Mesenchymal stem cell (in vitro differentiated cells and primary cell): ENCODE data around the gene CPM.

Experiments
- DNase-seq: peaks from one replicate; pipeline ENCODE4 v3.0.0-alpha.2; 2013
- H2AFZ ChIP-seq: one replicate; pipeline ENCODE4 v1.6.1; 2013; ENCODE audit warnings: low read depth, mild to moderate bottlenecking, control low read depth, inconsistent platforms, low read length, moderate library complexity
- H2AK5ac ChIP-seq: 2 replicates; pipeline ENCODE4 v1.6.1; 2013; ENCODE audit warnings: low read length, moderate library complexity, mild to moderate bottlenecking, inconsistent platforms; ENCODE audit not compliant: severe bottlenecking
- H2BK120ac ChIP-seq: one replicate; pipeline ENCODE4 v1.6.1; 2013; ENCODE audit warnings: low read depth, mild to moderate bottlenecking, inconsistent platforms, low read length, moderate library complexity
- H2BK12ac ChIP-seq, 2 experiments: one replicate each; pipeline ENCODE4 v1.6.1; 2013; ENCODE audit warnings: inconsistent platforms in 2 of 2, low read length in 2 of 2, mild to moderate bottlenecking in 2 of 2, moderate library complexity in 2 of 2, control low read depth in 1 of 2
- H2BK15ac ChIP-seq: one replicate; pipeline ENCODE4 v1.6.1; 2013; ENCODE audit warnings: mild to moderate bottlenecking, low read depth, inconsistent platforms; ENCODE audit not compliant: poor library complexity, severe bottlenecking
- H2BK5ac ChIP-seq: 2 replicates; pipeline ENCODE4 v1.6.1; 2013; ENCODE audit warnings: low read depth, mild to moderate bottlenecking, low read length, control low read depth, inconsistent platforms; ENCODE audit not compliant: poor library complexity, severe bottlenecking
- H3K14ac ChIP-seq, 2 experiments: one replicate each; pipeline ENCODE4 v1.6.1; 2013; ENCODE audit warnings: inconsistent platforms in 2 of 2, low read length in 2 of 2, control low read depth in 1 of 2, mild to moderate bottlenecking in 1 of 2, moderate library complexity in 1 of 2
- H3K18ac ChIP-seq, 2 experiments: one replicate each; pipeline ENCODE4 v1.6.1; 2013; ENCODE audit warnings: inconsistent platforms in 2 of 2, low read length in 2 of 2, control low read depth in 1 of 2, low read depth in 1 of 2, mild to moderate bottlenecking in 1 of 2
- H3K23ac ChIP-seq, 2 experiments: one replicate each; pipeline ENCODE4 v1.6.1; 2013; ENCODE audit warnings: inconsistent platforms in 2 of 2, low read length in 2 of 2, mild to moderate bottlenecking in 2 of 2, moderate library complexity in 2 of 2, control low read depth in 1 of 2
- H3K27ac ChIP-seq: 2 replicates; pipeline ENCODE4 v1.5.1; 2013; ENCODE audit warnings: mild to moderate bottlenecking, moderate library complexity, low read length, control low read depth, inconsistent platforms; ENCODE audit not compliant: poor library complexity, severe bottlenecking
- H3K27me3 ChIP-seq, 2 experiments: 2 replicates each; pipeline versions ENCODE4 v1.6.1 to v1.7.0; 2013; ENCODE audit warnings: low read length in 2 of 2, mild to moderate bottlenecking in 2 of 2, moderate library complexity in 2 of 2, control low read depth in 1 of 2, inconsistent platforms in 1 of 2; ENCODE audit not compliant: control insufficient read depth in 1 of 2, insufficient read depth in 1 of 2
- H3K36me3 ChIP-seq, 2 experiments: 2 replicates each; pipeline versions ENCODE4 v1.6.1 to v1.7.0; 2013; ENCODE audit warnings: low read length in 2 of 2, control low read depth in 1 of 2, inconsistent platforms in 1 of 2, low read depth in 1 of 2, mild to moderate bottlenecking in 1 of 2; ENCODE audit not compliant: insufficient read depth in 2 of 2, control insufficient read depth in 1 of 2
- H3K4ac ChIP-seq, 2 experiments: one replicate each; pipeline ENCODE4 v1.6.1; 2013; ENCODE audit warnings: inconsistent platforms in 2 of 2, low read length in 2 of 2, mild to moderate bottlenecking in 2 of 2, moderate library complexity in 2 of 2, control low read depth in 1 of 2, low read depth in 1 of 2
- H3K4me1 ChIP-seq: 2 replicates; pipeline ENCODE4 v1.6.1; 2013; ENCODE audit warnings: low read depth, low read length, control low read depth; ENCODE audit not compliant: control insufficient read depth, insufficient read depth
- H3K4me2 ChIP-seq: 2 replicates; pipeline ENCODE4 v1.6.1; 2013; ENCODE audit warnings: low read length, mild to moderate bottlenecking, inconsistent platforms; ENCODE audit not compliant: poor library complexity, severe bottlenecking
- H3K4me3 ChIP-seq, 2 experiments: 2 replicates each; pipeline versions ENCODE4 v1.5.1 to v1.7.0; 2013; ENCODE audit warnings: low read length in 2 of 2, mild to moderate bottlenecking in 2 of 2, control low read depth in 1 of 2, low read depth in 1 of 2; ENCODE audit not compliant: insufficient read depth in 1 of 2
- H3K79me1 ChIP-seq: replicated peaks from 2 replicates; pipeline ENCODE4 v1.6.1; 2013; ENCODE audit warnings: mild to moderate bottlenecking, control low read depth, low read length, inconsistent platforms; ENCODE audit not compliant: poor library complexity, severe bottlenecking
- H3K9ac ChIP-seq: 2 replicates; pipeline ENCODE4 v1.7.0; 2013; ENCODE audit warnings: mild to moderate bottlenecking, low read length, moderate library complexity
- H3K9me3 ChIP-seq: 2 replicates; pipeline ENCODE4 v1.7.0; 2013; ENCODE audit warnings: mild to moderate bottlenecking, low read length; ENCODE audit not compliant: control insufficient read depth
- H4K8ac ChIP-seq: one replicate; pipeline ENCODE4 v1.6.1; 2013; ENCODE audit warnings: inconsistent platforms, mild to moderate bottlenecking, low read length, moderate library complexity
- H4K91ac ChIP-seq: one replicate; pipeline ENCODE4 v1.6.1; 2013; ENCODE audit warnings: mild to moderate bottlenecking, low read length, inconsistent platforms
- WGBS: methylation state at CpG from one replicate; pipeline ENCODE4 v1.1.7; 2013; ENCODE audit warnings: mixed read lengths; 5-methylcytosine and 5-hydroxymethylcytosine counted together

The CPM gene

GRCh38 chr12:68825569-68826217 is 107.3 kb downstream of the CPM start:
- H3K9me3 ChIP-seq: no peaks in the 10 kb centered on the region
- H2BK120ac ChIP-seq: no peak overlapping the region
- H2AFZ ChIP-seq: no peak overlapping the region
- no peak for DNase-seq
- no peak overlapping the region for H2AK5ac ChIP-seq
- no peak overlapping the region for H2BK5ac ChIP-seq
- H3K4ac ChIP-seq: no peak overlapping the region
- H3K36me3 ChIP-seq: peaks cover 35 to 99% of the 10 kb centered on the region in 2 experiments
- no peak overlapping the region for H4K91ac ChIP-seq
- H3K27me3 ChIP-seq: no peaks in the 10 kb centered on the region
- peak overlapping the region; percentile 72 for H3K9ac ChIP-seq
- no peak overlapping the region for H3K4me2 ChIP-seq
- H3K4me1 ChIP-seq: peaks cover 8% of the 10 kb centered on the region
- H3K18ac ChIP-seq: no peak overlapping the region
- H4K8ac ChIP-seq: no peak overlapping the region
- peak overlapping the region; percentile 51 for H3K27ac ChIP-seq
- H3K14ac ChIP-seq: no peak overlapping the region
- H3K79me1 ChIP-seq: peaks cover 4% of the 10 kb centered on the region
- no peak overlapping the region for H2BK12ac ChIP-seq
- H2BK15ac ChIP-seq: no peak overlapping the region
- H3K4me3 ChIP-seq: no peak overlapping the region
- 88% methylated on average over 10 of the region's 11 CpGs for WGBS
- no peak overlapping the region for H3K23ac ChIP-seq

GRCh38 chr12:68824597-68825250 is 108.2 kb downstream of the CPM start:
- Histone ChIP-seq H3K79me1 (peaks cover 4% of the 10 kb centered on the region), H2BK15ac (no peak overlapping the region), H3K9ac (peak overlapping the region; percentile 72), H2BK120ac (no peak overlapping the region), H3K27ac (peak overlapping the region; percentile 33), H2BK12ac (no peak overlapping the region), H4K91ac (no peak overlapping the region), H3K4me1 (peaks cover 8% of the 10 kb centered on the region), H3K36me3 (peaks cover 33 to 99% of the 10 kb centered on the region in 2 experiments), H3K4ac (no peak overlapping the region), H3K4me2 (no peak overlapping the region), H2BK5ac (no peak overlapping the region), H3K4me3 (no peak overlapping the region), H4K8ac (no peak overlapping the region), H3K9me3 (no peaks in the 10 kb centered on the region), H2AFZ (no peak overlapping the region), H3K27me3 (no peaks in the 10 kb centered on the region), H2AK5ac (no peak overlapping the region), H3K14ac (no peak overlapping the region), H3K23ac (no peak overlapping the region), H3K18ac (no peak overlapping the region)
- DNase-seq: no peak
- 95% methylated on average over 8 of the region's 16 CpGs for WGBS

GRCh38 chr12:68824131-68824530 is 108.8 kb downstream of the CPM start:
- H3K9me3 ChIP-seq: no peaks in the 10 kb centered on the region
- no peak overlapping the region for H2BK12ac ChIP-seq
- no peak overlapping the region for H2BK5ac ChIP-seq
- H3K14ac ChIP-seq: no peak overlapping the region
- peak overlapping the region; percentile 72 for H3K9ac ChIP-seq
- H2AK5ac ChIP-seq: no peak overlapping the region
- no peak overlapping the region for H4K91ac ChIP-seq
- H3K4me3 ChIP-seq: no peak overlapping the region
- H3K4me1 ChIP-seq: peaks cover 8% of the 10 kb centered on the region
- H4K8ac ChIP-seq: no peak overlapping the region
- H3K23ac ChIP-seq: no peak overlapping the region
- peaks cover 4% of the 10 kb centered on the region for H3K79me1 ChIP-seq
- no peak overlapping the region for H3K4me2 ChIP-seq
- no peak overlapping the region for H3K18ac ChIP-seq
- H2BK120ac ChIP-seq: no peak overlapping the region
- no peak overlapping the region for H2AFZ ChIP-seq
- no peaks in the 10 kb centered on the region for H3K27me3 ChIP-seq
- no peak overlapping the region for H3K4ac ChIP-seq
- no peak overlapping the region for H3K27ac ChIP-seq
- no peak for DNase-seq
- no peak overlapping the region for H2BK15ac ChIP-seq
- WGBS: 100% methylated on average over 4 of the region's 5 CpGs
- H3K36me3 ChIP-seq: peaks cover 33 to 99% of the 10 kb centered on the region in 2 experiments

GRCh38 chr12:68823696-68824095 is 109.3 kb downstream of the CPM start:
- Histone ChIP-seq H3K23ac (no peak overlapping the region), H3K79me1 (peaks cover 4% of the 10 kb centered on the region), H2AFZ (no peak overlapping the region), H2BK15ac (no peak overlapping the region), H4K91ac (no peak overlapping the region), H3K36me3 (peaks cover 33 to 99% of the 10 kb centered on the region in 2 experiments), H3K14ac (no peak overlapping the region), H4K8ac (no peak overlapping the region), H3K4me1 (peaks cover 8% of the 10 kb centered on the region), H2BK12ac (no peak overlapping the region), H3K4me3 (no peak overlapping the region), H3K27me3 (no peaks in the 10 kb centered on the region), H3K9me3 (no peaks in the 10 kb centered on the region), H2BK120ac (no peak overlapping the region), H3K4ac (no peak overlapping the region), H3K9ac (peak overlapping the region; percentile 72), H3K4me2 (no peak overlapping the region), H2BK5ac (no peak overlapping the region), H2AK5ac (no peak overlapping the region), H3K27ac (peak overlapping the region; percentile 20), H3K18ac (no peak overlapping the region)
- no peak for DNase-seq
- WGBS: 93% methylated on average over 3 of the region's 3 CpGs
